DND-41 (cell line): ENCODE measurements around the gene C1orf52.

Experiments used
- ATAC-seq: fragments of 200-7000 bp; cut with Tn5 transposase; 3 replicates; pipeline ENCODE4 v1.9.1; 2021; ENCODE audit warnings: low read depth; ENCODE audit not compliant: insufficient read depth
- DNase-seq: peaks from one replicate; pipeline ENCODE4 v3.0.0-alpha.2; 2020
- H2AFZ ChIP-seq: 2 replicates; pipeline ENCODE4 v1.6.0; 2012; ENCODE audit warnings: low read depth, low read length
- H3K27ac ChIP-seq: 2 replicates; pipeline ENCODE4 v1.5.1; 2012; ENCODE audit warnings: low read length, inconsistent platforms
- H3K27me3 ChIP-seq: fragments of 200-600 bp; sonication (generic); 2 replicates; pipeline ENCODE4 v1.6.0; 2012; ENCODE audit warnings: low read length, mild to moderate bottlenecking, inconsistent platforms; ENCODE audit not compliant: insufficient read depth, poor library complexity
- H3K36me3 ChIP-seq: 2 replicates; pipeline ENCODE4 v1.5.1; 2012; ENCODE audit warnings: low read length, inconsistent platforms; ENCODE audit not compliant: insufficient read depth
- H3K4me1 ChIP-seq: 2 replicates; pipeline ENCODE4 v1.5.1; 2012; ENCODE audit warnings: mild to moderate bottlenecking, low read length; ENCODE audit not compliant: insufficient read depth
- H3K4me2 ChIP-seq: 2 replicates; pipeline ENCODE4 v1.6.0; 2012; ENCODE audit warnings: mild to moderate bottlenecking, moderate library complexity, low read length, inconsistent platforms; ENCODE audit not compliant: insufficient read depth
- H3K4me3 ChIP-seq, 2 experiments: fragments of 200-600 bp in 1 of 2; shearing (Covaris generic) in 1 of 2; 2 replicates each; pipeline ENCODE4 v1.5.1; 2012 to 2016; ENCODE audit warnings: inconsistent platforms in 2 of 2, low read length in 2 of 2, mild to moderate bottlenecking in 2 of 2, low read depth in 1 of 2, moderate library complexity in 1 of 2
- H3K79me2 ChIP-seq: 2 replicates; pipeline ENCODE4 v1.6.0; 2012; ENCODE audit warnings: low read length, inconsistent platforms; ENCODE audit not compliant: insufficient read depth
- H3K9ac ChIP-seq: 2 replicates; pipeline ENCODE4 v1.6.0; 2012; ENCODE audit warnings: low read depth, mild to moderate bottlenecking, inconsistent platforms, low read length, moderate library complexity
- H3K9me3 ChIP-seq: 2 replicates; pipeline ENCODE4 v1.5.1; 2012; ENCODE audit warnings: low read length, moderate library complexity, mild to moderate bottlenecking, inconsistent platforms; ENCODE audit not compliant: insufficient read depth, severe bottlenecking
- H4K20me1 ChIP-seq: 2 replicates; pipeline ENCODE4 v1.6.0; 2012; ENCODE audit warnings: low read length; ENCODE audit not compliant: insufficient read depth
- EZH2 ChIP-seq: IDR thresholded peaks from 3 replicates; pipeline ENCODE4 v1.6.1; 2012; ENCODE audit warnings: borderline replicate concordance, low read depth, mild to moderate bottlenecking, moderate library complexity, low read length, inconsistent platforms; ENCODE audit not compliant: severe bottlenecking
- TF ChIP-seq, protein P1 (sequence below): IDR thresholded peaks from 2 replicates; pipeline ENCODE4 v1.5.1; 2012; ENCODE audit warnings: borderline replicate concordance, low read length, moderate library complexity, mild to moderate bottlenecking; ENCODE audit not compliant: poor library complexity, severe bottlenecking; ENCODE audit errors: extremely low read depth

C1orf52 gene

DNA sequence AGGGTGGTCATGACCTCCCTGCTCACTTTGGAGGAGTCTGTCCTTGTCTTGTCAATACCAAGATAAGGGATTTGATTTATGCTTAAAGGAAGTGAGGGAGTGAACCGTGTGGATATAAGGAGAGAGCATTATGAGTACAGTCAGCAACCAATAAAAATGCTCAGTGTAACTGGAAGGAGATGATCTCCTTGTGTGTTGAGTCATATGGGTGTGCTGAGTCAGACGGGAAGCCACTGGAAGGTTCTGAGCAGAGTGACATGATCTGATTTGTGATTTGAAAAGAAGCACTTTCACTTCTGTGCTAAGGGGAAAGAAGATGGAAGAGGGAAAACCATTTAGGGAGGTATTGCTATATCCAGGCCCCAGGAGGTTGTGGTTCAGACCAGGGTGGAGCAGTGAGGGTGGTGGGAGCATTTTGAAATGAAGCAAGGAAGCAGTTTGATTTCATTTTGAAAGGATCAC lies 19.4 kb upstream of the C1orf52 start:
- Histone ChIP-seq H3K9me3 (no peaks in the 10 kb centered on the region), H3K4me3 (no peak overlapping the region), H3K4me1 (peaks cover 27% of the 10 kb centered on the region), H3K9ac (no peak overlapping the region), H4K20me1 (peaks cover 3% of the 10 kb centered on the region; the same call in 1 of the 2 replicates), H3K36me3 (no peaks in the 10 kb centered on the region; the same call in 1 of the 2 replicates), H3K27ac (no peak overlapping the region), H3K79me2 (peaks cover 24% of the 10 kb centered on the region), H3K27me3 (no peaks in the 10 kb centered on the region), H3K4me2 (no peak overlapping the region), H2AFZ (no peak overlapping the region)
- TF ChIP-seq, protein P1, sequence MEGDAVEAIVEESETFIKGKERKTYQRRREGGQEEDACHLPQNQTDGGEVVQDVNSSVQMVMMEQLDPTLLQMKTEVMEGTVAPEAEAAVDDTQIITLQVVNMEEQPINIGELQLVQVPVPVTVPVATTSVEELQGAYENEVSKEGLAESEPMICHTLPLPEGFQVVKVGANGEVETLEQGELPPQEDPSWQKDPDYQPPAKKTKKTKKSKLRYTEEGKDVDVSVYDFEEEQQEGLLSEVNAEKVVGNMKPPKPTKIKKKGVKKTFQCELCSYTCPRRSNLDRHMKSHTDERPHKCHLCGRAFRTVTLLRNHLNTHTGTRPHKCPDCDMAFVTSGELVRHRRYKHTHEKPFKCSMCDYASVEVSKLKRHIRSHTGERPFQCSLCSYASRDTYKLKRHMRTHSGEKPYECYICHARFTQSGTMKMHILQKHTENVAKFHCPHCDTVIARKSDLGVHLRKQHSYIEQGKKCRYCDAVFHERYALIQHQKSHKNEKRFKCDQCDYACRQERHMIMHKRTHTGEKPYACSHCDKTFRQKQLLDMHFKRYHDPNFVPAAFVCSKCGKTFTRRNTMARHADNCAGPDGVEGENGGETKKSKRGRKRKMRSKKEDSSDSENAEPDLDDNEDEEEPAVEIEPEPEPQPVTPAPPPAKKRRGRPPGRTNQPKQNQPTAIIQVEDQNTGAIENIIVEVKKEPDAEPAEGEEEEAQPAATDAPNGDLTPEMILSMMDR: no peak
- TF ChIP-seq EZH2: no peak
- no peak for DNase-seq
- no peak for ATAC-seq

DNA sequence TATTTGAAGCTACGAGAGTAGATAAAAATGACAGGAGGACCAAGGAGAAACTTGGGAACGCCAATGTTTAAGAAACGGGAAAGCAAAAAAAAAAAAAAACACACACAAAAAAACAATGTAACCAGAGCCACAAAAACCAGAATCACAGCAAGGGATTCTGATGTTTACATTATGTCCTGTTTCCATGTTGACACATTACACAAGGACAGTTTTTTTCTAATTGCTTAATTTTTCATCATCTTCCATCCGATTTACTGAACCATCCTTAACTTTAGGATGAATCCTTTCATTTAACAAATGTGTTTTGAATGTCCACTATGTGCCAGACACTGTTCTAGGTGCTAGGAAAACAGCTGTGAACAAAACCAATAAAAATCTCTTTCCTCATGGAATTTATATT lies 18.3 kb upstream of the C1orf52 start:
- H3K4me2 ChIP-seq: no peak overlapping the region
- H2AFZ ChIP-seq: peak overlapping the region; percentile 81
- H3K27ac ChIP-seq: no peak overlapping the region
- H3K9ac ChIP-seq: no peak overlapping the region
- H4K20me1 ChIP-seq: peaks cover 3% of the 10 kb centered on the region; the same call in 1 of the 2 replicates
- peaks cover 1% of the 10 kb centered on the region for H3K36me3 ChIP-seq
- no peak for ATAC-seq
- H3K9me3 ChIP-seq: no peaks in the 10 kb centered on the region
- H3K27me3 ChIP-seq: no peaks in the 10 kb centered on the region
- DNase-seq: no peak
- peaks cover 37% of the 10 kb centered on the region for H3K4me1 ChIP-seq
- no peak for TF ChIP-seq EZH2
- TF ChIP-seq, protein P1: no peak
- H3K79me2 ChIP-seq: peaks cover 34% of the 10 kb centered on the region
- no peak overlapping the region for H3K4me3 ChIP-seq

DNA sequence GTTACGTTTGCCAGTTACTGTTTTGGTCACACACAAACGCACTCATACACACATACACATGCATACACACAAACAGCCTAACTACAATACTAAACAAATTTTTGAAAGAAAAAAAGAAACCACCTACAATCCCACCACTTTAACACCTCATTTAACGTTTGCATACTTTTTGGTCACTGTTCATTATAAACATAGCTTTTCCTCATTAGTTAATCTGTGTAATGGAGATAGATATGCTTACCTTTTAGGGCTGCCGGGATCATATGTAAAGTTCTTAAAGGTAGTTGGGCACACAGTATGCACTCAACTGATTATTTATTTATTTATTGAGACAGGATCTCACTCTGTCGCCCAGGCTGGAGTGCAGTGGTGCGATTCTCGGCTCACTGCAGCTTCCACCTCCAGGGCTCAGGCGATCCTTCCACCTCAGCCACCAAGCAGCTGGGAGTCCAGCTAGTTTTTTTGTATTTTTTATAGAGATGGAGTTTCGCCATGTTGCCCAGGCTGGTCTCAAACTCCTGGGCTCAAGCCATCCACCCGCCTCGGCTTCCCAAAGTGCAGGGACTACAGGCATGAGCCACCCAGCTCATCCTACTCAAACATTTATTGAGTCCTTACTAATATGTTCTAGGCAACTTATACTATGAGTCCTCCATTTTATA lies 17.6 kb upstream of the C1orf52 start:
- Histone ChIP-seq H3K4me3 (peak overlapping the region; percentile 12 to 86; a peak in 3 of 4 replicates), H4K20me1 (peaks cover 3% of the 10 kb centered on the region; the same call in 1 of the 2 replicates), H3K36me3 (peaks cover 6% of the 10 kb centered on the region), H3K9ac (peak overlapping the region; percentile 49), H3K9me3 (no peaks in the 10 kb centered on the region), H3K79me2 (peaks cover 41% of the 10 kb centered on the region), H3K4me2 (peak overlapping the region; percentile 78), H2AFZ (peak overlapping the region; percentile 81), H3K27me3 (no peaks in the 10 kb centered on the region), H3K27ac (peak overlapping the region; percentile 86), H3K4me1 (peaks cover 37% of the 10 kb centered on the region)
- TF ChIP-seq, protein P1: no peak
- TF ChIP-seq EZH2: no peak
- DNase-seq (no peak), ATAC-seq (no peak)
